Lower leg skin (tissue), 4 donors: Measurements from ENCODE around the gene NEK3. TPM values are rescaled to one million over a fixed set of nuclear protein-coding genes. Genes with fewer than 3 reads are reported as not detected.
"Not testable (repeated sequence)": the region's sequence is repeated elsewhere in the genome, so short reads cannot be mapped to it uniquely, and the experiment has no call there.

ENCODE experiments used
- DNase-seq, 2 donors: peaks; one replicate each; pipeline ENCODE4 v3.0.0-alpha.2; 2019; ENCODE audit warnings: low spot score in 2 of 2
- H3K4me3 ChIP-seq: fragments of 200-600 bp; sonication (generic); 2 replicates; pipeline ENCODE4 v1.5.1; 2017; ENCODE audit warnings: mild to moderate bottlenecking, low read depth; ENCODE audit not compliant: poor library complexity, severe bottlenecking
- POLR2A ChIP-seq, 2 donors: fragments of 450-650 bp; IDR thresholded peaks; one replicate each; pipeline ENCODE4 v1.6.1; 2016 to 2017; ENCODE audit warnings: antibody characterized with exemption in 2 of 2, mild to moderate bottlenecking in 1 of 2, moderate library complexity in 1 of 2
- WGBS, 2 donors: methylation state at CpG; one replicate each; pipeline ENCODE4 v1.1.5; 2018; 5-methylcytosine and 5-hydroxymethylcytosine counted together
- intact Hi-C: fragments of 100-400 bp; cut with DNase I; formaldehyde crosslinking; loops from one replicate; pipeline ENCODE4 v1.15.0; 2023; ENCODE audit warnings: low total_unique reads
- total RNA-seq, 4 donors: library from RNA; depleted of rRNA; stranded (reverse); fragments of >200 nt; gene quantifications; one replicate each; pipeline ENCODE4 v1.1.0, GENCODE V29; 2016
- TF ChIP-seq, protein P1 (sequence below), 3 donors: fragments of 450-650 bp; IDR thresholded peaks; one replicate each; pipeline ENCODE4 v1.5.1; 2016; ENCODE audit warnings: antibody characterized with exemption in 3 of 3, mild to moderate bottlenecking in 3 of 3, moderate library complexity in 2 of 3

The NEK3 gene
- total RNA-seq, 4 donors from 2014 or later: 8.5 to 16.6 (median 9.9) TPM

DNA sequence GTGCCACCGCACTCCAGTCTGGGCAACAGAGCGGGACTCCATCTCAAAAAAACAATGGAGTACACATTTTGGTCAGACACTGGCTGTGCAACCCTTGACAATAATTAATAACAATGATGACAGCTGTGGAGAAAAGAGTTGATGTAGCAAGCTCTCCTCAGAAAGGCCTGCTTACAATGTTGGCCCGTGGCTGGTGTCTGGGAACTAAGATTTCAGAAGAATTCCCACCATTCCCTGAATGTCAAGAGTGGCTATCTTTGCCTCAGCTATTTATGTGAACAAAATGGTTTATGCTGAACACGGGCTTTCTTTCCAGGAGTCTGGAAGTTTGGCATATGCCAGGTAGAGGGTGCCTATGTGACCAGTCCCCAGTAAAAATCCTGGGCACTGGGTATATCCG is 56.0 kb downstream of the NEK3 start:
- no peak for TF ChIP-seq POLR2A (IDR thresholded peaks at IDR 0.05)
- TF ChIP-seq, protein P1, sequence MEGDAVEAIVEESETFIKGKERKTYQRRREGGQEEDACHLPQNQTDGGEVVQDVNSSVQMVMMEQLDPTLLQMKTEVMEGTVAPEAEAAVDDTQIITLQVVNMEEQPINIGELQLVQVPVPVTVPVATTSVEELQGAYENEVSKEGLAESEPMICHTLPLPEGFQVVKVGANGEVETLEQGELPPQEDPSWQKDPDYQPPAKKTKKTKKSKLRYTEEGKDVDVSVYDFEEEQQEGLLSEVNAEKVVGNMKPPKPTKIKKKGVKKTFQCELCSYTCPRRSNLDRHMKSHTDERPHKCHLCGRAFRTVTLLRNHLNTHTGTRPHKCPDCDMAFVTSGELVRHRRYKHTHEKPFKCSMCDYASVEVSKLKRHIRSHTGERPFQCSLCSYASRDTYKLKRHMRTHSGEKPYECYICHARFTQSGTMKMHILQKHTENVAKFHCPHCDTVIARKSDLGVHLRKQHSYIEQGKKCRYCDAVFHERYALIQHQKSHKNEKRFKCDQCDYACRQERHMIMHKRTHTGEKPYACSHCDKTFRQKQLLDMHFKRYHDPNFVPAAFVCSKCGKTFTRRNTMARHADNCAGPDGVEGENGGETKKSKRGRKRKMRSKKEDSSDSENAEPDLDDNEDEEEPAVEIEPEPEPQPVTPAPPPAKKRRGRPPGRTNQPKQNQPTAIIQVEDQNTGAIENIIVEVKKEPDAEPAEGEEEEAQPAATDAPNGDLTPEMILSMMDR (IDR thresholded peaks at IDR 0.05): no peak
- 83 to 88% methylated on average over 5 of the region's 5 CpGs for WGBS, 2 donors
- H3K4me3 ChIP-seq: no peak overlapping the region
- intact Hi-C loops: no loop called here
- no peak for DNase-seq

DNA sequence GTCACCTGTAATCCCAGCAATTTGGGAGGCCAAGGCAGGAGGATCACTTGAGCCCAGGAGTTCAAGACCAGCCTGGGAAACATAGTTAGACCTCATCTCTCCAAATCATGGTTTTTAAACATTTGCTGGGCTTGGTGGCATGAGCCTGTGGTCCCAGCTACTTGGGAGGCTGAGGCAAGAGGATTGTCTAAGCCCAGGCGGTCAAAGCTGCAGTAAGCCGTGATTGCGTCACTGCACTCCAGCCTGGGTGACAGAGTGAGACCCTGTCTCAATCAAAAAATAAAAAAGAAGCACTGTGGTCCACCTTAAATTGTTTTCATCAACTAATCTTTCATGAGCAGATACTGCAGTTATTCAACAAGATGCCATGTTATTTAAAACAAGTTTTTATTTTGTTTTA is 57.0 kb downstream of the NEK3 start:
- 97 to 98% methylated on average over 3 of the region's 3 CpGs for WGBS, 2 donors
- DNase-seq, H3K4me3 ChIP-seq, intact Hi-C loops: not testable (repeated sequence)

DNA sequence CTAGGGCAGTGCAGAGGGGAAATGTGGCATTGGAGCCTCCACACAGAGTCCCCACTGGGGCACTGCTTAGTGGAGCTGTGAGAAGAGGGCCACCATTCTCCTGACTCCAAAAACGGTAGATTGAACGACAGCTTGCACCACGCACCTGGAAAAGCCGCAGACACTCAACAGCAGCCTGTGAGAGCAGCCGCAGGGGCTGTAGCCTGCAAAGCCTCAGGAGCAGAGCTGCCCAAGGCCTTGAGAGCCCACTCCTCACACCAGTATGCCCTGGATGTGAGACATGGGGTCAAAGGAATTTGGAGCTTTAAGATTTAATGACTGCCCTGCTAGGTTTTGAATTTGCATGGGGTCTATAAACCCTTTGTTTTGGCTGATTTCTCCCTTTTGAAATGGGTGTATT is 62.2 kb downstream of the NEK3 start:
- no peak for DNase-seq
- intact Hi-C loops: no loop called here
- no peak overlapping the region for H3K4me3 ChIP-seq
- TF ChIP-seq, protein P1 (IDR thresholded peaks at IDR 0.05): no peak
- no peak for TF ChIP-seq POLR2A (IDR thresholded peaks at IDR 0.05)
- WGBS, 2 donors: 83 to 90% methylated on average over 5 of the region's 5 CpGs

DNA sequence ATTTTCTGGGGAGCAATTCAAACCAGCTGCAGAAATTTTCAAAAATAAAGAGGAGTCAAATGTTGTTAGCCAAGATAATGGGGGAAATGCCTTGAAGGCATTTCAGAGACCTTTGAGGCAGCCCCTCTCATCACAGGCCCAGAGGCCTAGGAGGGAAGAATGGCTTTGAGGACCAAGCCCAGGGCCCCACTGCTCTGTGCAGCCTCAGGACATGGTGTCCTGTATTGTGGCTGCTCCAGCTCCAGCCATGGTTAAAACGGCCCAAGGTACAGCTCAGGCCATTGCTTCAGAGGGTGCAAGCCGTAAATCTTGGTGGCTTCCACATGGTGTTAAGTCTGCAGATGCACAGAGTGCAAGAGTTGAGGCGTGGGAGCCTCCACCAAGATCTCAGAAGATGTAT is 62.6 kb downstream of the NEK3 start:
- no peak for DNase-seq
- no peak overlapping the region for H3K4me3 ChIP-seq
- WGBS, 2 donors: 70 to 79% methylated on average over 3 of the region's 3 CpGs
- intact Hi-C loops: no loop called here
- TF ChIP-seq, protein P1 (IDR thresholded peaks at IDR 0.05): no peak
- no peak for TF ChIP-seq POLR2A (IDR thresholded peaks at IDR 0.05)

DNA sequence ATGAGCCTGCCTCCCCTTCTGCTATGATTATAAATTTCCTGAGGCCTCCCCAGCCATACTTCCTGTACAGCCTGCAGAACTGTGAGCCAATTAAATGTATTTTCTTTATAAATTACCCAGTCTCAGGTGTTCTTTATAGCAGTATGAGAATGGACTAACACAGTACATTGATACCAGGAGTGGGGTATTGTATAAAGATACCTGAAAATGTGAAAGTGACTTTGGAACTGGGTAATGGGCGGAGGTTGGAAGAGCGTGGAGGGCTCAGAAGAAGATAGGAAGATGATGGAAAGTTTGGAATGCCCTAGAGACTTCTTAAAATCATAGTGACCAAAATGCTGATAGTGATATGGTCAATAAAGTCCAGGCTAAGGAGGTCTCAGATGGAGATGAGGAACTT is 63.3 kb downstream of the NEK3 start:
- no peak overlapping the region for H3K4me3 ChIP-seq
- intact Hi-C loops: no loop called here
- 91 to 92% methylated on average over 2 of the region's 2 CpGs for WGBS, 2 donors
- no peak for TF ChIP-seq POLR2A (IDR thresholded peaks at IDR 0.05)
- no peak for DNase-seq

DNA sequence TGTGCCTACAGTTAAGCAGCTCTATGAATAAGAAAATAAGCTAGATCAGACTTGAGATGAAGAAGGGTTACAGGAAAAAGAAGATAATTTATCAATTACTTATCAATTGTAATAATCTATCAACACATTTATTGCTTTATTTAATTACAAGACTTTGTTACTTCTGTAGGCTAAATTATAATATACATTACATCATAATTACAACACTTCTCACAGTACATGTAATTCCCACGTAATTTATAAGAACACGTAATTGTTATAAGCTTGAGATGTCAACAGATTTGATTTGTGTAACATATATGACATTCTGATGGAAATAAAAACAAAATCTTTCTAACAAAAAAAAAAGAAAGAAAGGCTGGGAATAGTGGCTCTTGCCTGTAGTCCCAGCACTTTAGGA is 67.3 kb downstream of the NEK3 start:
- no peak overlapping the region for H3K4me3 ChIP-seq
- intact Hi-C loops: no loop called here
- no peak for TF ChIP-seq POLR2A (IDR thresholded peaks at IDR 0.05)
- TF ChIP-seq, protein P1 (IDR thresholded peaks at IDR 0.05): no peak
- no peak for DNase-seq
- 83 to 88% methylated on average over 2 of the region's 2 CpGs for WGBS, 2 donors

DNA sequence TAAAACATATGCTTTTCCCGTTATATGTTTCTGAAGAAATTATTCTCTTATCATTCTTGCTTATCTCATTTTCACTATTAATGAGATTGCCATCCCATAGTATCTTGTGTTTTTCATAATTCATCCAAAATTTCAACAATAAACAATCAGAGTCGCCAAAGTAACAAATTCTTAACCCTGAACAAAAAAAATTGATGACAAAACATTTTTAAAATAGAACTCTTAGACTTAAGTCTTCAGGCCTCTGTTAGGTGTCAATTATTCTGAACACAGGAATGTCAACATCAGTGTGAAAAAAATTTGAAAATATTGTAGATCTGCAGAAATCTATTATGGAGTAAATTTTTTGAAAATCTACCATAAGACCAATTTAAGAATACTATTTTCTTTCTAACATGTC is 67.9 kb downstream of the NEK3 start:
- intact Hi-C loops: no loop called here
- no peak overlapping the region for H3K4me3 ChIP-seq
- WGBS, 2 donors: 77 to 79% methylated on average over 2 of the region's 2 CpGs
- DNase-seq: no peak
- TF ChIP-seq, protein P1 (IDR thresholded peaks at IDR 0.05): no peak
- TF ChIP-seq POLR2A (IDR thresholded peaks at IDR 0.05): no peak
